HepG2 (cell line): ENCODE results near the gene PPIC.

Experiments
- CREM ChIP-seq, 2 experiments: sonication (generic) in 1 of 2; formaldehyde crosslinking in 1 of 2; IDR thresholded peaks; 2 replicates each; pipeline versions ENCODE4 v1.4.0 to v1.6.1; 2016 to 2020; ENCODE audit warnings: antibody characterized with exemption in 1 of 2, mild to moderate bottlenecking in 1 of 2, missing genetic modification reagents in 1 of 2
- CTCF ChIP-seq: sonication (generic); formaldehyde crosslinking; IDR thresholded peaks from 2 replicates; pipeline ENCODE4 v1.5.0; 2020; ENCODE audit warnings: mild to moderate bottlenecking, missing genetic modification reagents, moderate library complexity
- EZH2 ChIP-seq: conservative IDR thresholded peaks from 2 replicates; pipeline ENCODE4 v1.6.1; 2012; ENCODE audit warnings: mild to moderate bottlenecking, low read depth, low read length, moderate library complexity
- KAT7 ChIP-seq: IDR thresholded peaks from 2 replicates; pipeline ENCODE4 v1.6.1; 2018; ENCODE audit warnings: borderline replicate concordance, missing compliant biosample characterization
- MAX ChIP-seq: IDR thresholded peaks from 2 replicates; pipeline ENCODE4 v1.6.1; 2012; ENCODE audit warnings: inconsistent platforms
- MAZ ChIP-seq, 2 experiments: sonication (generic) in 1 of 2; formaldehyde crosslinking in 1 of 2; IDR thresholded peaks; 2 replicates each; pipeline versions ENCODE4 v1.5.0 to v1.6.1; 2012 to 2020; ENCODE audit warnings: low read depth in 2 of 2, mild to moderate bottlenecking in 2 of 2, borderline replicate concordance in 1 of 2, improper control_type of control experiment in 1 of 2, low read length in 1 of 2, missing genetic modification reagents in 1 of 2, moderate library complexity in 1 of 2
- MEIS2 ChIP-seq: sonication (generic); formaldehyde crosslinking; IDR thresholded peaks from 2 replicates; pipeline ENCODE4 v1.9.0; 2021; ENCODE audit warnings: mild to moderate bottlenecking, missing genetic modification reagents
- TEAD2 ChIP-seq: sonication (generic); formaldehyde crosslinking; IDR thresholded peaks from 2 replicates; pipeline ENCODE4 v1.9.0; 2021; ENCODE audit warnings: missing genetic modification reagents
- ZNF331 ChIP-seq: sonication (generic); formaldehyde crosslinking; IDR thresholded peaks from 2 replicates; pipeline ENCODE4 v1.4.0; 2020; ENCODE audit warnings: missing genetic modification reagents
- ZNF446 ChIP-seq: sonication (generic); formaldehyde crosslinking; IDR thresholded peaks from 2 replicates; pipeline ENCODE4 v1.5.0; 2020; ENCODE audit warnings: mild to moderate bottlenecking, missing genetic modification reagents
- ZNF510 ChIP-seq: sonication (generic); formaldehyde crosslinking; IDR thresholded peaks from 2 replicates; pipeline ENCODE4 v1.4.0; 2020; ENCODE audit warnings: low read depth, mild to moderate bottlenecking, missing genetic modification reagents
- ZNF747 ChIP-seq: sonication (generic); formaldehyde crosslinking; IDR thresholded peaks from 2 replicates; pipeline ENCODE4 v1.8.1; 2023; ENCODE audit warnings: missing genetic modification reagents, mild to moderate bottlenecking, borderline replicate concordance

- TF ChIP-seq KAT7 (CRISPR knock-in tag) (no peak), ZNF446 (CRISPR knock-in tag) (no peak), CTCF (CRISPR knock-in tag) (no peak), ZNF510 (CRISPR knock-in tag) (no peak), CREM (IDR thresholded peaks at IDR 0.05) (no peak), CREM (CRISPR knock-in tag; IDR thresholded peaks at IDR 0.05) (no peak), ZNF331 (CRISPR knock-in tag) (no peak), MEIS2 (CRISPR knock-in tag) (no peak), TEAD2 (CRISPR knock-in tag) (no peak), EZH2 (no peak), MAZ (IDR thresholded peaks at IDR 0.05; ENCODE audit: borderline replicate concordance, low read depth, low read length) (no peak), MAZ (CRISPR knock-in tag; IDR thresholded peaks at IDR 0.05; ENCODE audit: low read depth) (no peak), ZNF747 (CRISPR knock-in tag) (no peak), MAX (no peak)
These were observed 29.3 kb downstream of the PPIC start for GRCh38 chr5:123007182-123007581.
